ENCODE data around the gene PRDM5. TPM values are rescaled to one million over a fixed set of nuclear protein-coding genes. Genes with fewer than 3 reads are reported as not detected.

PRDM5 gene
- total and polyA plus RNA-seq, 12 donors, result 3.4 to 26.1 (median 12.3) TPM

DNA sequence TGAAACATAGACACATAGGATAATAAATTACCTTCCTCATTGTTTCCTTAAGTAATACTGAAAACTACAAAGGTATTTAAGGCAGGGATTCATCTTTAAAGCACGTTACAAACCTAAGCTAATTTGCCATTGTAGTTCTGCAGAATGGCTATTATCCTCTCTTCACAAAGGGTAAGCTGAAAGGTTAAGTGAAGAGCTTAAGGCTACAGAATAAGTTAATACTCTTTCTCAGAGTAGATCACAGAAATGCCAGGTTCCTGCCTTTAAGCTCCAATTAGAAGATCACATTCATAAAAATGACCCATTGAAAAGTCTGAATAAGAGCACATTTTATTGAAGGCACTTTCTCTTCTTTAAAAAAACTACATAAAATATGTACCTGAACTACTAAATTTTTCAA, 42.1 kb upstream of the PRDM5 start:
- no peaks in the 10 kb centered on the region for H3K4me1 ChIP-seq (replicated peaks in 1 of 2)
- TF ChIP-seq, protein P1, sequence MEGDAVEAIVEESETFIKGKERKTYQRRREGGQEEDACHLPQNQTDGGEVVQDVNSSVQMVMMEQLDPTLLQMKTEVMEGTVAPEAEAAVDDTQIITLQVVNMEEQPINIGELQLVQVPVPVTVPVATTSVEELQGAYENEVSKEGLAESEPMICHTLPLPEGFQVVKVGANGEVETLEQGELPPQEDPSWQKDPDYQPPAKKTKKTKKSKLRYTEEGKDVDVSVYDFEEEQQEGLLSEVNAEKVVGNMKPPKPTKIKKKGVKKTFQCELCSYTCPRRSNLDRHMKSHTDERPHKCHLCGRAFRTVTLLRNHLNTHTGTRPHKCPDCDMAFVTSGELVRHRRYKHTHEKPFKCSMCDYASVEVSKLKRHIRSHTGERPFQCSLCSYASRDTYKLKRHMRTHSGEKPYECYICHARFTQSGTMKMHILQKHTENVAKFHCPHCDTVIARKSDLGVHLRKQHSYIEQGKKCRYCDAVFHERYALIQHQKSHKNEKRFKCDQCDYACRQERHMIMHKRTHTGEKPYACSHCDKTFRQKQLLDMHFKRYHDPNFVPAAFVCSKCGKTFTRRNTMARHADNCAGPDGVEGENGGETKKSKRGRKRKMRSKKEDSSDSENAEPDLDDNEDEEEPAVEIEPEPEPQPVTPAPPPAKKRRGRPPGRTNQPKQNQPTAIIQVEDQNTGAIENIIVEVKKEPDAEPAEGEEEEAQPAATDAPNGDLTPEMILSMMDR (IDR thresholded peaks at IDR 0.05), result no peak
- TF ChIP-seq POLR2A (IDR thresholded peaks at IDR 0.05), result no peak
- DNase-seq, result no peak
- no peaks in the 10 kb centered on the region for H3K27me3 ChIP-seq
- H3K36me3 ChIP-seq (replicated peaks in 1 of 2), result no peaks in the 10 kb centered on the region
- H3K4me3 ChIP-seq, result no peak overlapping the region
- intact Hi-C loops (cut with DNase I), result no loop called here
- no peaks in the 10 kb centered on the region for H3K9me3 ChIP-seq (replicated peaks in 1 of 3)
- no peak overlapping the region for H3K27ac ChIP-seq
- 48 to 71% (median 65%) methylated on average over 1 of the region's 1 CpG for WGBS, 4 donors

DNA sequence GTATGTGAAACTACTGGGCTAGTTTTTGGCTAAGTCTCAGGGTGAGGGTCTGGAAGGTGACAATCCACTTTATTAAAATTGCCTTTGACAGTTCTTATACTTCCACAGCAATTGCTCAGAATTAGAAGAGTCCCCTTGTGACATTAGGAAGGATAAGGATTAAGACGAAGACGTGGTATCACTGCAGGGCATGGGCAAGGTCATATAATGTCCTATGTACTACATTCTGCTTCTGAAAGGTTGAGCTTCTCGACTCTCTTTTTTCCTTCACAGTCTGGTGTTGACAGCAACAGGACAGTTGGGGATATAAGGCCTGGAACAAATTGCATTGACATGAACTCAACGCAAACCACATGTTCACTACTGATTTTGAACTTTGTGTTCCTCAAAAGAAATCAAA, 40.9 kb upstream of the PRDM5 start:
- WGBS, 4 donors, result 70 to 81% (median 74%) methylated on average over 4 of the region's 4 CpGs
- DNase-seq, result no peak
- Histone ChIP-seq H3K9me3 (replicated peaks in 1 of 3) (no peaks in the 10 kb centered on the region), H3K27me3 (no peaks in the 10 kb centered on the region), H3K4me3 (no peak overlapping the region), H3K27ac (no peak overlapping the region), H3K4me1 (replicated peaks in 1 of 2) (no peaks in the 10 kb centered on the region), H3K36me3 (replicated peaks in 1 of 2) (no peaks in the 10 kb centered on the region)
- intact Hi-C loops (cut with DNase I), result no loop called here
- TF ChIP-seq POLR2A (IDR thresholded peaks at IDR 0.05), result no peak
- TF ChIP-seq, protein P1 (IDR thresholded peaks at IDR 0.05), result no peak

DNA sequence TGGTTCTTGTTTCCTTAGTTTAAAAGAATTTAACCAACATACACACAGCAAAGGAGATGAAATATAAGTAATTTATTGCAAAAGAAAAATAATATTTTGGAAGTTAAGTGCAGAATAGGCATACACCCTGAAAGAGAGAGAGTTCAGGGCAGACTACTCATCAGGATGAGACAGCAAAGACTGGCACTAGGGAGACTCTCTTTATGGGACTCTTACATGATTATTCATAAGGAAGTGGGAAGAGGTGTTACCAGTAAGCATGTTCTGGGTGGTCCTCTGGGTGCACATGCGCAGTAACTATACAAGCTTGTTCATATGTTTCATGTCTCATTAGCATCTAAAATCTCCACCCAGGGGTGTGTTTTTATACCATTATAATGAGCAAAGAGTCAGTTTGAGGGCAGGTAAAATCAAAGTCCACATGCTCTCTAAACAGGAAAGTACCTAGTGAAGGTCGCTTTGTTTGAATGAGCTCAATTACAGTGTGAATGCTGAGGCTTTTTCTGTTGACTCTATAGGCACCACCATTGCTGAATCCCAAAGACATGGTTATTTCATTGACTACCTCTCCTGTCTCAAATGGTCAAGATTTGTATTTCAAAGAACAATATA, 38.2 kb upstream of the PRDM5 start:
- H3K36me3 ChIP-seq (replicated peaks in 1 of 2), result no peaks in the 10 kb centered on the region
- H3K4me3 ChIP-seq, result no peak overlapping the region
- TF ChIP-seq, protein P1 (IDR thresholded peaks at IDR 0.05), result no peak
- no peak for TF ChIP-seq POLR2A (IDR thresholded peaks at IDR 0.05)
- H3K9me3 ChIP-seq (replicated peaks in 1 of 3), result no peaks in the 10 kb centered on the region
- WGBS, 4 donors, result 46 to 50% (median 48%) methylated on average over 2 of the region's 2 CpGs
- intact Hi-C loops (cut with DNase I), result no loop called here
- no peak for DNase-seq
- no peaks in the 10 kb centered on the region for H3K4me1 ChIP-seq (replicated peaks in 1 of 2)
- no peaks in the 10 kb centered on the region for H3K27me3 ChIP-seq
- H3K27ac ChIP-seq, result no peak overlapping the region

DNA sequence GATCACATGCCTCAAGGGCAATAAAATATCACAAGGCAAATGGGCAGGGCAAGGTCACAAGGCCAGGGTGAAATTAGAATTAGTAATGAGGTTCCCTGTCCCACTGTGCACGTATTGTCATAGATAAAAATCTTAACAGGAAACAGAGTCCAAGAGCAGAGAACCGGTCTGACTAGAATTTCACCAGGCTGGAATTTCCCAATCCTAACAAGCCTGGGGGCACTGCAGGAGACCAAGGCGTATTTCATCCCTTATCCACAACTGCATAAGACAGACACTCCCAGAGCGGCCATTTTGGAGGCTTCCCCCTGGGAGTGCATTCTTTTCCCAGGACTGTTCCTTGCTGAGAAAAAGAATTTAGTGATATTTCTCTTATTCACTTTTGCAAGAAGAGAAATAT, 25.9 kb upstream of the PRDM5 start:
- no peak for DNase-seq
- H3K36me3 ChIP-seq (replicated peaks in 1 of 2), result no peaks in the 10 kb centered on the region
- H3K27ac ChIP-seq, result no peak overlapping the region
- intact Hi-C loops (cut with DNase I), result no loop called here
- no peak for TF ChIP-seq POLR2A (IDR thresholded peaks at IDR 0.05)
- TF ChIP-seq, protein P1 (IDR thresholded peaks at IDR 0.05), result no peak
- no peaks in the 10 kb centered on the region for H3K4me1 ChIP-seq (replicated peaks in 1 of 2)
- 65 to 71% (median 69%) methylated on average over 4 of the region's 4 CpGs for WGBS, 4 donors
- no peaks in the 10 kb centered on the region for H3K27me3 ChIP-seq
- no peak overlapping the region for H3K4me3 ChIP-seq
- no peaks in the 10 kb centered on the region for H3K9me3 ChIP-seq (replicated peaks in 1 of 3)
